Suppressor macrophage treated with lipopolysaccharide for 1 hour (primary cell): Measurements from ENCODE around the gene SYT17.

Experiments
- DNase-seq, 3 donors: peaks; one replicate each; pipeline ENCODE4 v3.0.0-alpha.2; 2020 to 2022

Gene SYT17

GRCh38 chr16:19139436-19140091 is 28.5 kb upstream of the SYT17 start:
- no peak for DNase-seq

- no peak for DNase-seq
These were observed 27.6 kb upstream of the SYT17 start for GRCh38 chr16:19140396-19140795.

- DNase-seq = no peak
These were observed 25.0 kb upstream of the SYT17 start for GRCh38 chr16:19142939-19143598.

- no peak for DNase-seq
These were observed 24.5 kb upstream of the SYT17 start for GRCh38 chr16:19143599-19143956.

- no peak for DNase-seq
These were observed 23.0 kb upstream of the SYT17 start for GRCh38 chr16:19145010-19145409.

- DNase-seq = no peak
These were observed 20.9 kb upstream of the SYT17 start for GRCh38 chr16:19147126-19147525.

- no peak for DNase-seq
These were observed 20.4 kb upstream of the SYT17 start for GRCh38 chr16:19147627-19148026.

- DNase-seq = no peak
These were observed 19.9 kb upstream of the SYT17 start for GRCh38 chr16:19148189-19148588.

- DNase-seq = no peak
These were observed 16.7 kb upstream of the SYT17 start for GRCh38 chr16:19151310-19151709.

- no peak for DNase-seq
These were observed 16.0 kb upstream of the SYT17 start for GRCh38 chr16:19152042-19152441.

- DNase-seq = peak in 1 of 3 donors; percentile 17
These were observed 14.2 kb upstream of the SYT17 start for GRCh38 chr16:19153876-19154275.

GRCh38 chr16:19162085-19162484 is 6.0 kb upstream of the SYT17 start:
- DNase-seq = no peak

- DNase-seq = no peak
These were observed 4.8 kb upstream of the SYT17 start for GRCh38 chr16:19163215-19163614.

- no peak for DNase-seq
These were observed 3.8 kb upstream of the SYT17 start for GRCh38 chr16:19164285-19164684.

- DNase-seq = no peak
These were observed 2.9 kb upstream of the SYT17 start for GRCh38 chr16:19165101-19165500.

GRCh38 chr16:19166500-19166899 is 1.5 kb upstream of the SYT17 start:
- no peak for DNase-seq

- DNase-seq = peak in 2 of 3 donors; percentile 26 to 56
These were observed 486 bp downstream of the SYT17 start for GRCh38 chr16:19168371-19169081.

GRCh38 chr16:19169082-19169639 is 1.1 kb downstream of the SYT17 start:
- peak in 1 of 3 donors; percentile 11 for DNase-seq

- DNase-seq = no peak
These were observed 2.1 kb downstream of the SYT17 start for GRCh38 chr16:19170043-19170655.

GRCh38 chr16:19172098-19172780 is 4.2 kb downstream of the SYT17 start:
- DNase-seq = no peak

- DNase-seq = no peak
These were observed 5.0 kb downstream of the SYT17 start for GRCh38 chr16:19173059-19173458.

GRCh38 chr16:19173649-19174383 is 5.8 kb downstream of the SYT17 start:
- no peak for DNase-seq
